ENCODE results near the gene FGD2. TPM values are rescaled to one million over a fixed set of nuclear protein-coding genes. Genes with fewer than 3 reads are reported as not detected.

FGD2 gene
- total and polyA plus RNA-seq, 9 of the 15 experiments (the other 6 are each of a cell fraction or from before 2014, with no cell fraction given): 0.09 TPM; not detected in 8

- no peak overlapping the region for H3K4me3 ChIP-seq
- no peak for TF ChIP-seq PML (IDR thresholded peaks at IDR 0.05; ENCODE audit: low read length)
- peak; percentile 90 for TF ChIP-seq WHSC1 (IDR thresholded peaks at IDR 0.05; ENCODE audit: low read length)
- H2AFZ ChIP-seq (ENCODE audit: low read depth, low read length): peak overlapping the region; percentile 69
- no peak for FAIRE-seq
- no peak for DNase-seq (ENCODE audit: extremely low read depth in 1 of 4, low spot score in 3 of 4)
- WGBS (ENCODE audit: insufficient coverage, low coverage, missing lambda C conversion rate): 84% methylated on average over 5 of the region's 5 CpGs
- intact Hi-C loops (cut with micrococcal nuclease) (no loop called here), in situ Hi-C loops (cut with MboI) (no loop called here)
- no peaks in the 10 kb centered on the region for H3K36me3 ChIP-seq (ENCODE audit: control insufficient read depth, insufficient read depth, low read length)
- no peaks in the 10 kb centered on the region for H3K9me3 ChIP-seq (replicated peaks; ENCODE audit: control insufficient read depth, insufficient read depth, low read depth, low read length)
- no peak overlapping the region for H3K4me2 ChIP-seq (ENCODE audit: insufficient read depth, low read length)
- H3K79me2 ChIP-seq (ENCODE audit: control insufficient read depth, insufficient read depth, low read length): peaks cover 33% of the 10 kb centered on the region; the same call in 2 of the 3 replicates
- no peaks in the 10 kb centered on the region for H3K27me3 ChIP-seq (ENCODE audit: control insufficient read depth in 2 of 2, insufficient read depth in 2 of 2, low read length in 2 of 2)
- H3K9me1 ChIP-seq (ENCODE audit: control insufficient read depth, insufficient read depth, low read length): no peaks in the 10 kb centered on the region
- BruUV-seq (replicated peaks): no TSS peak
- CTCF ChIA-PET (ENCODE audit: low intra/inter-chr PET ratio): no interaction called here
- H4K20me1 ChIP-seq (replicated peaks; ENCODE audit: control insufficient read depth, insufficient read depth, low read length): no peaks in the 10 kb centered on the region
- no peak for ATAC-seq
- peak overlapping the region in 1 of 2 experiments; percentile 50; a peak in 2 of 4 replicates for H3K9ac ChIP-seq (ENCODE audit: insufficient read depth in 1 of 2, low read depth in 2 of 2, low read length in 2 of 2)
- peaks cover 61 to 65% of the 10 kb centered on the region in 2 experiments for H3K4me1 ChIP-seq (replicated peaks in 1 of 2; ENCODE audit: control insufficient read depth in 2 of 2, insufficient read depth in 2 of 2, low read length in 2 of 2)
- POLR2A ChIA-PET: interaction anchor here (0.7 to 3.3 kb wide), 7 partner anchors 9 to 193 kb away, joined by 3 to 15 read pairs (median 4); partner anchors contain the start of gene PIM1
- peak overlapping the region; percentile 95; the same call in 2 of the 3 replicates for H3K27ac ChIP-seq (ENCODE audit: extremely low read depth, low read depth, low read length)
These were observed 41.9 kb downstream of the FGD2 start for GRCh38 chr6:37047346-37047688.

- peak overlapping the region; percentile 80 for H3K4me2 ChIP-seq (ENCODE audit: insufficient read depth, low read length)
- in situ Hi-C loops (cut with MboI) (no loop called here), intact Hi-C loops (cut with micrococcal nuclease) (no loop called here)
- ATAC-seq: no peak
- H3K27me3 ChIP-seq (ENCODE audit: control insufficient read depth in 2 of 2, insufficient read depth in 2 of 2, low read length in 2 of 2): no peaks in the 10 kb centered on the region
- H3K36me3 ChIP-seq (ENCODE audit: control insufficient read depth, insufficient read depth, low read length): no peaks in the 10 kb centered on the region
- H3K9me3 ChIP-seq (replicated peaks; ENCODE audit: control insufficient read depth, insufficient read depth, low read depth, low read length): no peaks in the 10 kb centered on the region
- peak in 1 of 4 experiments; percentile 21 for DNase-seq (ENCODE audit: extremely low read depth in 1 of 4, low spot score in 3 of 4)
- no peaks in the 10 kb centered on the region for H3K9me1 ChIP-seq (ENCODE audit: control insufficient read depth, insufficient read depth, low read length)
- peaks cover 61 to 65% of the 10 kb centered on the region in 2 experiments for H3K4me1 ChIP-seq (replicated peaks in 1 of 2; ENCODE audit: control insufficient read depth in 2 of 2, insufficient read depth in 2 of 2, low read length in 2 of 2)
- H3K79me2 ChIP-seq (ENCODE audit: control insufficient read depth, insufficient read depth, low read length): peaks cover 33% of the 10 kb centered on the region; the same call in 2 of the 3 replicates
- ChIA-PET POLR2A (interaction anchor here (0.7 to 3.3 kb wide), 8 partner anchors 8 to 192 kb away, joined by 3 to 15 read pairs (median 4); partner anchors contain the start of gene PIM1), CTCF (ENCODE audit: low intra/inter-chr PET ratio) (no interaction called here)
- H3K27ac ChIP-seq (ENCODE audit: extremely low read depth, low read depth, low read length): peak overlapping the region; percentile 95
- BruUV-seq (replicated peaks): no TSS peak
- no peak for FAIRE-seq
- no peaks in the 10 kb centered on the region for H4K20me1 ChIP-seq (replicated peaks; ENCODE audit: control insufficient read depth, insufficient read depth, low read length)
- no peak overlapping the region for H3K4me3 ChIP-seq
- 68% methylated on average over 10 of the region's 10 CpGs for WGBS (ENCODE audit: insufficient coverage, low coverage, missing lambda C conversion rate)
- peak overlapping the region; percentile 69 for H2AFZ ChIP-seq (ENCODE audit: low read depth, low read length)
- peak overlapping the region; percentile 75 to 82 for H3K9ac ChIP-seq (ENCODE audit: insufficient read depth in 1 of 2, low read depth in 2 of 2, low read length in 2 of 2)
- TF ChIP-seq TOE1 (IDR thresholded peaks at IDR 0.05; ENCODE audit: borderline replicate concordance) (no peak), TOE1 (CRISPR knock-in tag; IDR thresholded peaks at IDR 0.05; ENCODE audit: borderline replicate concordance, low read depth) (no peak), PHF20 (IDR thresholded peaks at IDR 0.05; ENCODE audit: partially characterized antibody) (peak; percentile 55), MAX (CRISPR knock-in tag; IDR thresholded peaks at IDR 0.05) (peak; percentile 61; the same call in 1 of the 2 replicates), YY1 (IDR thresholded peaks at IDR 0.05; ENCODE audit: borderline replicate concordance in 1 of 3, control insufficient read depth in 1 of 3, extremely low read depth in 1 of 3, insufficient read depth in 3 of 3, insufficient read length in 1 of 3, insufficient replicate concordance in 2 of 3, low read depth in 1 of 3, low read length in 2 of 3) (peak in 2 of 3 experiments; percentile 34 to 65)
These were observed 42.4 kb downstream of the FGD2 start for GRCh38 chr6:37047689-37048402.
